K562 treated with DMSO at 1 percent for 12 hours (cell line): ENCODE data around the gene GSTCD. TPM values are rescaled to one million over a fixed set of nuclear protein-coding genes. Genes with fewer than 3 reads are reported as not detected.

ENCODE experiments used
- total RNA-seq: library from RNA; unstranded; fragments of 300-600 nt; gene quantifications from 2 replicates; pipeline ENCODE4 v1.2.3, GENCODE V29; 2022; ENCODE audit not compliant: insufficient read depth

The GSTCD gene, protein sequence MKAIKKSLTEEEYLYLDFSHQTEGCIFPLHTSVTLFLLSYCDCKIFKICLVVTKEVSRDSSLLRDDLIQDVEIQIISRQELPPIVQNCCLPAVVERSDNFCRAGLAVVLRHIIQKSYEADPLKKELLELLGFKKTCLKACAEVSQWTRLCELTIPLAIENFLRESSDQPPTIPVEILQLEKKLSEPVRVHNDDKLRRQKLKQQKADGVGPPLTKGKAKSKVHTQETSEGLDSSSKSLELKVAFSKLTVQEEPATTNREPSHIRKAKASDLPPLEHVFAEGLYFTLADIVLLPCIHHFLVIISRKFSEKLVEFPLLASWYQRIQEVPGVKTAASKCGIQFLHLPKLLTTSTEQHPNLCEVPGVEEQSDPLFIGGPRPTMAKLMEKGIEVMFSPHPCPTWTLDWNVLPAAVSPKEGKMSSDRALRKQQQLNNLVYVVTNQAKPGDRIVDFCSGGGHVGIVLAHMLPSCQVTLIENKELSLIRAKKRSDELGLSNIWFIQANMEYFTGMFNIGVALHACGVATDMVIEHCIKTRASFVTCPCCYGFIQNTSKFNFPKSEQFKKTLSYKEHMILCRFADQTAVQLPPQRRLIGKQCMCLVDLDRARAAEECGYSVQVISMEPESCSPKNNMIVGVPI
- 3.3 and 6.3 TPM in 2 replicates for total RNA-seq

DNA sequence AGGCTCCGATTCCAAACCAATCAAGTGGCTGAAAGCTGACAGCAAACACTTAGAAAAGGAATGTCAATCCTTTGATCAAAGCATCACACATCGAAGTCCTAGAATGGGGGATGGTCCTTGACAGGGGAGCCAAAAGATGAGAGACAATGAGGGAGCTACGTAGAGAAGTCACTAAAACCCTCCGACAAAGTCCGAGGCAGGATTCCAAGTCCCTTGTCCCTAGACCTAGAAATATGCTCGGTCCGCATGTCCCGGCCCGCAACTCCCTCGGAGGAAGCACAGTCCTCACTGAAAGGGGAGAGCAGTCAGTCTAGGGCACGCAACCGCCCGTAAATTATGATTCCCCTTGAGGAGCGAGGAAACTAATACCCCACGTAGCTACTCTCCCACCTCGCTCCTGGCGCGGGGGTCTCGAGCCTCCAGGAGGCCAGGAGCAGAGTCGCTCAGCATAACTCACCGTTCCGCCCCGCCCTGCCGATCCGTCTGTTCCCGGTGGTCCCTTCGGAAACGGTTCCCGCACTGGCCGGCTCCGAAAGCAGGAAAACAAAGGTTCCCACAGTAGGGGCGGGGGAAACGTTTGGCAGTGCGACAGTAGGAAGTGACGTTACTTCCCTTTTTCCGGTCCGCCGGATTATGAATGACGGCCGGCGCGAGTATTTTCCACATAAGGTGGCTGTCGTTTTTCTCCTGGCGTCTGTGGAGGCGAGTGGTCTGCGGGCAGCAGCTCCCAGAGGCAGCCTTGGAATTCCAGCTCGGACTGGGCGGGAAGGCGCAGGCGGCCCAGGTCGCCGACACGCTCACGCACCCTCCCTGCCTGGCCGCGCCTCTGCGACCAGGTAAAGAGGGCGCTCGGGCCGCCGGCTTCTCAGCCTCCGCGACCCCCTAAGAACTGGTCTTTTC is at the start of gene GSTCD, which contains the start of gene INTS12:
Gene GSTCD, plus strand, starts transcription at position 604 of the 900 bp plus-strand sequence. CDS start 8,830 bp downstream, outside the sequence.
Gene INTS12, minus strand, starts transcription at position 509 of the 900 bp plus-strand sequence. CDS start 8,684 bp downstream, outside the sequence.

DNA sequence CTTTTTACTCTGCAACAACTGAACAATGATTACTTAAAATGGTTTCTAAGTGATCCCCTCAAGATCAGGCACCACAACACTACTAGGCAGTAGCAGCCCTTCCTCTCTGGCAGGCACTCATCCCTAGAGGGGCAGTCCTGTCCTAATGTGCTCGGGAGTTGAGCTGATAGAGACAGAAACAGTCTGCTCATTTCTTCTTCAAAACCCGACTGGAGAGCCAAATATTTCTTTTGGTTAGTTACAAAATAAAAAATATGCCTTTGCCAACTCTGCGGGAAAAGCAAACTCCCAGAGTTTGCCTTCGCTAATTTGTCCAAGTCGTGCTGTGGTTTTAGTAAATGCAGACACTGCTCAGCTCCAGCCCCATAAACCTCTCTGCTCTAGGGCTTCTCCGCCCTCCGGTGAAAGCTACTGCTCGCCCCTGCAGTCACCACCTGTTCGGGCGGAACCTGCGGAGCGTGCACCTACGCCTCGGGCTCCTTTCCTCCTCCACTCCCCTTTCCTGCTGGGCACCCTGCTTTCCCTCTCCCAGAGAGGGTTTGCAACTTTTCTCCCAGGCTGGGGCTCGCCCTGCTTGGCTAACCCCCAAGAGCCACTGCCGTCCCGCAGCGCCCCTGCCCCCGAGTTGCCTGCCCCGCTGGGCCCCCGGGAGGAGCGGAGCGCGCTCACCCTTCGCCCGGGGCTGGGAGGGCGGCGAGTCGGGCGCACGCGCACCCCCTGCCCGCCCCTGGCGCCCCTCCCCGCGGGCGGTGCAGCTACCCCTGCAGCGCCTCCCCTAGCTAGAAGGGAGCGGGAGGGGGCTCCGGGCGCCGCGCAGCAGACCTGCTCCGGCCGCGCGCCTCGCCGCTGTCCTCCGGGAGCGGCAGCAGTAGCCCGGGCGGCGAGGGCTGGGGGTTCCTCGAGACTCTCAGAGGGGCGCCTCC is 186.3 kb downstream of the GSTCD start, which contains the start of gene NPNT:
Gene NPNT, plus strand, starts transcription at position 812 of the 923 bp plus-strand sequence. CDS start 182 bp downstream, outside the sequence.

Other genes with a start within 250 kb of the GSTCD start
- 44.0 and 44.5 TPM in 2 replicates for gene PPA2, start 234.7 kb upstream of the GSTCD start, total RNA-seq
- gene ARHGEF38, start 156.2 kb upstream of the GSTCD start, total RNA-seq, result not detected in 2 replicates
- gene INTS12, start 95 bp upstream of the GSTCD start, total RNA-seq, result 18.8 and 22.6 TPM in 2 replicates
- gene NPNT, start 186.7 kb downstream of the GSTCD start, total RNA-seq, result not detected in 2 replicates